Caki2 (cell line): Measurements from ENCODE around the gene LAMC3. TPM values are rescaled to one million over a fixed set of nuclear protein-coding genes. Genes with fewer than 3 reads are reported as not detected.

ENCODE experiments used
- DNase-seq: peaks from one replicate; pipeline ENCODE4 v3.0.0-alpha.2; 2015; ENCODE audit warnings: low read depth
- in situ Hi-C: cut with HindIII; loops from 2 replicates; pipeline ENCODE4 v1.10.0; 2016; ENCODE audit warnings: low sequenced_read_pairs, low pct_unique_long_range_greater_than_20kb, mixed read lengths
- total RNA-seq: library from RNA; depleted of rRNA; stranded (reverse); fragments of >200 nt; shearing (Covaris generic); gene quantifications from 2 replicates; pipeline ENCODE4 v1.2.3, GENCODE V29; 2014; ENCODE audit warnings: low replicate concordance

Gene LAMC3
- total RNA-seq, 1 experiment from 2014 or later = 15.2 TPM

DNA sequence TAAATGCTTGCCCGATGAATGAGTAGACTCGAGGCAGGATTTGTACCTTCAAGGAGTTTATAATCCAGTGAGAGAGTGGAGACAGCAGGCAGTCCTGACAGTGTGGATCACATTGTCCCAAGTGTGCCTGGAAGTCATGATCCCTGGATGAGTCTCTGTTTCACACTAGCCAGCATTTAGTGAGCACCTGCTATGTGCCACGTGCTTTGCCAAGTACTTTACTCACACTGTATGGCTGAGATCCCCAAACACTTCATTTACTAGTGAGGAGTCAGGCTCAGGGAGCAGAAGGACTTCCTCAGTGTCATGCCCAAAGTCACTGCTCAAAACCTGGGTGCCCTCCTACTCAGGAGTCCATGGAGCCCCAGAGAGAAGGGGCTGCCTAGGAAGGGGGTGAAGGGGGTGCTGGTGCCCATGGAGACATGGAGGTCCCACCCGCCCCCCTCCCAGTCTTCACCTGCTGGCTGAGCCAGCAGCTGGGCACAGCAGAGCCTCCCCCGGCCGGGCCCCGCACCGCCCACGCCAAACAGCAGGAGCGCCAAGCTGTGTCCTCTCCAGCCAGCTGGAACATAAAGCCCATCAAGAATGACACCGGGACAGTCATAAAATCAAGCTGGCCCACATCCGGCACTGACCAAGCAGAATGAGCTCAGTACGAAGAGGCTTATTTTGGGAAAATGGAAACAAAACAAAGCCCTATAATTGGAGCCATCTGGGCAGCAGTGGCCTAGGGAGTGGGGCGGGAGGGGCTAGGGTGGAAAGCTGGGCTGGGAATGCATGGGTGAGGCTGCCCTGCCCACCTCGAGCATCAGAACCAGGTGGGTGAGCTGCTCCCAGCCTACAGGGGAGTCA lies 10.6 kb downstream of the LAMC3 start:
- no peak for DNase-seq

DNA sequence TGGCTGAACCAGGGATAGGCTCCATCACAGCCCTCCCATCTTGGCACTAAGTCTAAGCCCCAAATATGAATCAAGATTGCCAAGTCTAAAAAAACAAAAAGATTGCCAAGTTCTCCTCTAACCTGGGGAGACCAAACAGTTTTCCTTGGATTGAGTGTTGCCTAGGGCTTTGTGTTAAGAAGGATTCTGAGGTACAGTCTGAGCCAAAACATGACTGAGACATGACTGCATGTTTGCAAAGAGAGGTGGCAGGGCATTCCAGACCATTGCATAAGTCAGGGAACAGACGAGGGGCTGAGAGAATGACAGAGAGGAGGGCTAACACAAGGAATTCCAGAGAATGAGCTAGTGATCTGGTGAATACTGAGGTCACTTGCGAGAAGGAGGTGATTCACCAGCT lies 11.4 kb downstream of the LAMC3 start:
- in situ Hi-C loops = no loop called here
- DNase-seq = no peak

More for the DNA sequence above, 10.6 kb downstream of the LAMC3 start:
- in situ Hi-C loops = no loop called here

DNA sequence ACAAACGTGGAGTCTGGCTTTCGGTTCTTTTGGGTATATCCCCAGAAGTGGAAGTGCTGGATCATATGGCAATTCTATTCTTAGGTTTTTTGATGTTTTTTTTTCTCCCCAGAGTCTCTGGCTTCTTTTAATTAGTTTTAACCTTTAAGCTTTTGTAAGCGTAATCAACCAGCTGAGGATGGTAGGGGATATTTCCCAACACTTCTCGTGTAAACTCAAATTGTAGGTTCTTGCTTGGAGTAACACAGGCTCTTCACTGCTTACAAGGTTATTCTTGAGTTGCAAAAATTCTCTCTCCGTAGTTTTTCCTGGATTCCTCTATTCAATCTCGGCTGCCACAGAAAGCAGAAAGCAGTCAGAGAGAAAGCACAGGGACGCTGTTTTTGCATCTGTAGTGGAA lies 11.9 kb downstream of the LAMC3 start:
- in situ Hi-C loops = no loop called here
- no peak for DNase-seq

DNA sequence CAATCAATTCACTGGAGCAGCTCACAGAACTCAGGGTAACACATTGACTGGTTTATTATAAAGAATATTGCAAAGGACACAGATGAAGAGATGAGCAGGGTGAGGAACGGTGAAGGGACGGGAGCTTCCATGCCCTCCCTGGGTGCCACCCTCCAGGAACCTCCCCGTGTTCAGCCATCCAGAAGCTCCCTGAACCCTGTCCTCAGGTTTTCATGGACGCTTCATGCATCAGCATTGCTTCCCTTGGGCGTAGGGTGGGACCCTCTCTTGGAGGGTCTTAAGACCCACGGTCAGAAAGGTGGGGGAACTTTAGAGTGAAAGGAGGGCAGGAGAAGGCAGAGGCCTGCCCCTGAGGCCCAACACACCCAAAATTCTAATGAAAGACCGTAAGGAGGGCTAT lies 12.8 kb downstream of the LAMC3 start:
- in situ Hi-C loops = no loop called here
- DNase-seq = no peak

DNA sequence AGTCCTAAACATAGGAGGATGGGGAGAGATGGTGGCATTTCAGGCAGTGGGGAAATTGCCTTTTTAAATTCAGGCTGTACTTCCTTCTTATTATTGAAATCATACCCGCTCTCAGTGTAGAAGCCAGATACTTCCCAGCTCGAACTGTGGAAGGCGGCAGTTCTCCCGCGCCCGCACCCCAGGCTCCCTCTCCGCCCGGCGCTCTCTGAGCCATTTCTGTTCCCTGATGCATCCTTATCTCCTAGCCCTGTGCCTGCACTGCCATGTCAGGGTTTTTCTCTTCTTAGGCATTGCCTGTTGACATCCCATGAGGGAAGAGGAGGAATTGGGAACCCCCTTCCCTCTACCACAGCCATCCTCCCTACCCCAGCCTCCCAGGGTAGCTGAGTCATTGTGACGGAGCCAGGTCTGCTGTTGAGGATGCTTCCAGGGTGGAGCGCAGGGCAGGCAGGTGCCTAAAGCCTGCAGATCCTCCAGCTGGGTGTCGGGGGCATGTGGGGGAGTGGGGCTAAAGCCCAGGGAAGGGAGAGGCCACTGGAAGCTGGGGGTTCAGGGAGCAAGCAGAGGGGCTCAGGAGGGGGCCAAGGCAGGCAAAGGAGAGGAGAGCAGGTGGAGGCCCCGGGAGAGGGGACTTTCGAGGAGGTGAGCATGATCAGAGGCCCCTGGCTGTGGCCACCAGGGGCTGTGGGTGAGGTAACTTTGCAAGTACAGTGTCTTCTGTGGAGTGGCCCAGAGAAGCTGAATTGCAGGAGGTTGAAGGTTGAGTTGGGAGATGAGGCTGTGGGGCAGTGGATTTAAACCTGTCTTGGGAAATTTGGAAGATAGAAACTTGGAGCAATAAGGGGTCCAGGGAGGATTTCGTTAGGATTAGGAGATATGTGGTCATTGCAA lies 16.2 kb downstream of the LAMC3 start:
- no peak for DNase-seq
- in situ Hi-C loops = no loop called here

DNA sequence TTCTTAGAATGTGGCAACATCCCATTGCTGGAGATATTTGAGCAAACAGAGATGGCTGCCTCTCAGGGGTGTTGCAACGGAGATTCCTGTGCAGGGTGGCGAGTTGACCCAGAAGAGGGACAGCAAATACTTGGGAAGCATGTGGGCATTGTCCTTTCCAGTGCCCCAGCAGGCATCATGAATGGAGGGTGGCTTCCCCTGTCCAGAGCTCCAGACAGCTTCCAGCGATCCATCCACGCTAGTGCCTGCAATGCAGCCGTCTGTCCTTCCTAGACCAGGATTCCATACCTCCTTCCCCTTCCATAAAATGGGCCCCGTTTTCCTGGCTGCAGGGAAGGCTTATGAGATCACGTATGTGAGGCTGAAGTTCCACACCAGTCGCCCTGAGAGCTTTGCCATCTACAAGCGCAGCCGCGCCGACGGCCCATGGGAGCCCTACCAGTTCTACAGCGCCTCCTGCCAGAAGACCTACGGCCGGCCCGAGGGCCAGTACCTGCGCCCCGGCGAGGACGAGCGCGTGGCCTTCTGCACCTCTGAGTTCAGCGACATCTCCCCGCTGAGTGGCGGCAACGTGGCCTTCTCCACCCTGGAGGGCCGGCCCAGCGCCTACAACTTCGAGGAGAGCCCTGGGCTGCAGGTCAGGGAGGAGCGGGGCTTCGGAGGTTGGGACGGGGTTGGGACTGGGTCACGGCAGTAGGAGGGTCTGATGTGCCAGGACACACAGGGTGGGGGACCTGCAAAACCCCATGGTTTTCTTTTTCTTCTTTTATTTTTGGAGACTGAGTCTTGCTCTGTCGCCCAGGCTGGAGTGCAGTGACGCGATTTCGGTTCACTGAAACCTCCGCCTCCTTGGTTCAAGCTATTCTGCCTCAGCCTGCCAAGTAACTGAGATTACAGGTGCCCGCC lies 17.2 kb downstream of the LAMC3 start:
- in situ Hi-C loops = no loop called here

DNA sequence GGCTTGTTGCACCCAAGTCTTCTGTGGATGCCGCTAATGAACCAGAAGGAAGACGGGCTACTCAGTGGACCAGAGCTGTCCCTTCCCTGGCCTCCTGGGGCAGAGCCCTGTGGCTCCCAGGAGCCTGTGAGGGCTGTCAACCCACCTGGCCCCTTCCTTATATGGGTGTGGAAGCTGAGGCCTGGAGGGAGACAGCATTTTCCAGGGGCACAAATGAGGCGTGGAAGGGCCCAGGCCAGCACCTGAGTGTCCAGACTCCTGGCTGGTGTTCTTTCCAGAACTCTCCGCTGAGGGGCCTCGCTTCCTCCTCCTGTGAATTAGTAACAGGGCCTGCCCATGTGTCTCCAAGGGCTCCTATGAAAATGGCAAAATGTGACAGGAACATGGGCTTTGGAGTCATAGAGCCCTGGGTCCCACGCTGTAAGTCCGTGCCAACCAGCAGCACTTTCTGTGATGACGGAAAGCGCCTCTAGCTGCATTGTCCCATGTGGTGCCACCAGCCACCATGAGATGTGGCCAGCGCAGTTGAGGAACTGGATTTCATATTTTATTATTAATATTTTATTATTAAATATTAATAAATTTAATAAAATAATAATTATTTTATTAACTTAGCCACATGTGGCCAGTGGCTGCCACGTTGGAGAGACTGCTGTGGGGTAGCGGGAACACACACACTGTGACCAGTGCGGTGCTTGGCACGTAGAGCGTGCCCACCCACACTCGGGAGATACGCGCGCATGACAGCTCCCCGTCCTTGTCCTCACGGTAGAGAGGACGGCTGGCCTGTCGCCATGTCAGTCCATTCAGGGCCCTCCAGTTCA lies 18.3 kb downstream of the LAMC3 start:
- no peak for DNase-seq
- in situ Hi-C loops = no loop called here

More for the DNA sequence above, 17.2 kb downstream of the LAMC3 start:
- no peak for DNase-seq

DNA sequence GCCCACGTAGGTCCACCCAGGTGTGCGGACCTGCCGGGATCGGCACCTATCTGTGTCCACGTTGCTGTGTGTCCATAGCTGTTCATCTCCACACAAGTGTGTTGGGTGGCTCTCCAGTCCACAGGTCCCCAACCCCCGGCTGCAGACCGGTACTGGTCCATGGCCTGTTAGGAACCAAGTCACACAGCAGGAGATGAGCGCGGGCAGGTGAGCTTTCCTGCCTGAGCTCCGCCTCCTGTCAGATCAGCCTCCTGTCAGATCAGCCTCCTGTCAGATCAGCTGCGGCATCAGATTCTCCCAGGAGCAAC lies 18.9 kb downstream of the LAMC3 start:
- no peak for DNase-seq
- in situ Hi-C loops = no loop called here

DNA sequence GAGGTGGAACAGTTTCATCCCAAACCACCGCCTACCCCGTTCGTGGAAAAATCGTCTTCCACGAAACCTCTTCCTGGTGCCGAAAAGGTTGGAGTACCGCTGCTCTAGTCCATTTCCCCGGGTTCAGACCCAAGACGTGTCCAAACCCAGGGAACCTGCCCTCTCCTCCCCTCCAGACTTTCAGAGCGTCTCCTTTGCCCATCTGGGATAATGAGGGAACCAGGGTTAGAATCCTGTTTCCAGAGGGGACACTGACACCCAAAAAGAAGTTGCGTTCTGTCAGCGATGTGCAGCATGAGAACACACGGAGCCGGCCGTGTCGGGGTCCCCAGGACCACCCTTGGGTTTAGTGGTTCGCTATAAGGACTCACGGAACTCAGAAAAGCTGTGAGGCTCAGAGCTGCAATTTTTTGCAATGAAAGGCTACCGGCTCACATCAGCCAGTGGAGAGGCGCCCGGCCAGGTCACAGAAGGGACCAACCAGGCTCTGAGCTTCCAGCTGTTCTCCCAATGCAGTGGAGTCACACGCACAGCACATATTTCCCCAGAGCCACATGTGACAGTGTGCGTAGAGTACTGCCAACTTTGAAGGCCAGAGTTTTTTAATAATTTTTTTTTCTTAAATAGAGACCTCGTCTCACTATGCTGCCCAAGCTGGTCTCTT lies 19.4 kb downstream of the LAMC3 start:
- in situ Hi-C loops = no loop called here
- no peak for DNase-seq

DNA sequence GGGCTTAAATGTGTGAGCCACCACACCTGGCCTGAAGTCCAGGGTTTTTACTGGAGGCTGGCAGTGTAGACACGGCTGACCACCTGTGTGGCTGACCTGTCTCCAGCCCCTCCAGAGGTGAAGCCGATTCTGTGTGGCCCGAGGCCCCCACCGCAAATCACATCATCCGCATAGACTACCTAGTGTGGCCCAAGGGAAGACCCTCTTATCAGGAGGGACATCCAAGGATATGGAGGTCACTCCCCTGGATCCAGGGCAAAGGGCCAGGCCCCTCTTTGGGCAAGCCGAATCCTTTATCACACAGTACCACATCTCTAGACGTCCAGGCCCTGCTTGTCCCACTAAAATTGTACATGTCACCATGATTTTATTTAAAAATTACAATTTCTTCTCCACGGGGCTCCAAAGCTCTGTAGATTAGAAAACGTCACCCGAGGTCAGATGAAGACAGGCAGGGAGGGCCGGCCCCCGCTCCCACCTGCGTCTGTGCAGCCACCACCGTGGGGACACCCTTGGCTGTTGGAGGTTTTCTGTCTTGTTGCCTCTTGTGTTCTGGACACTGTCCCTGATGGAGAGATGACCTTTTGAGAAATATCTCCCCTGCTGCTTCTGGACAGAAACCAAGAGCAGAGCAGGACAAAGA lies 20.1 kb downstream of the LAMC3 start:
- in situ Hi-C loops = no loop called here
- DNase-seq = no peak

DNA sequence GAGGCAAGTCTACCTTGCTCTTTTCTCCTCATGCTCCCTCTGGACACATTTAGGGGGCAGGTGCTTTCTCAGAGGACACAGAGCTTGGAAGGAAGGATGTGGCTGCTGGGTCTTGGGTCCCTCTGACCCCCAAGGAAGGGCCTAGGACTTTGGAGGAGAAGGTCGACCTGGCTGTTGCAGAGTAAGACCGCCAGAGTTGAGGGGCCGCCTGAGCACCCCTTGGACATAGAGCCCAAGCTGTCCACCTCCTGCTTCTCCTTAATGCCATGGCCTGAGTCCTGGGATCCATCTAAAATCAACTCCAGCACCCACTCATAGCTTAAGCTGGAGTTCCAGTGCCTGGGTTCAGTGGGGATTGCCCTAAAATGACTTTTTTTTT lies 20.6 kb downstream of the LAMC3 start:
- no peak for DNase-seq
- in situ Hi-C loops = no loop called here

DNA sequence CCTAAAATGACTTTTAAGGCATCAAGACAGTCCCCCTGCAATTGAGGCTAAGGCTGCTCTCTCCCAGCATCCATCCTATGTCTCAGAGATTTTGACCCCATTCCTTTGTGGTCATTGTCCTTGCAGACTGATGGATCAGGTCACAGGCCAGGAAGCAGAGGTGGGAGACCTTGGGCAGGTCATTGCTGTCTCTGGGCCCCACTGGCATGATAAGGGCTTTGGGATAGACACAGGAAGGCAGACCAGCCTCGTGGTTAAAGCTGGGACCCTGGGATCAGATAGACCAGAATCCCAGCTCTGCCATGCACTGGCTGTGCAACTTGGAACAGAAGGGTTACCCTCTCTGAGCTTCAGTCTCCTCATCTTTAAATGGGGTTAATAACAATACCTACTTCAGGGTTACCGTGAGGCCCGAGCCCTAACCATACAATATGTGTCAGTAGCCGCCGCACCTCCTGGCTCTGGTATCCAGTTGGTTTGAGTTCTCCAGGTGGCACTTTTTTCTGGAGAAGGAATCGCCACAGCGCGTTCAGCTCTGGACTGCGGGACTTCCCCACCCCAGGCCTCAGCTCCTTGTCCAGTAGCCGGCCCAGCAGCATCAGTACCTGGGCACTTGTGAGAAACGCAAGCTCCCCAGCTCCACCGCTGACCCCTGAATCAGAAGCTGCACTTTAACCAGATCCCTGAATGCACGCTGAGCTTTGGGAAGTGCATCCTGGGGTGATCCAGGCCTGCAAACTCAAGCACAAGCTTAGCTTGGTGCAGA lies 21.4 kb downstream of the LAMC3 start:
- in situ Hi-C loops = no loop called here
- DNase-seq = no peak

DNA sequence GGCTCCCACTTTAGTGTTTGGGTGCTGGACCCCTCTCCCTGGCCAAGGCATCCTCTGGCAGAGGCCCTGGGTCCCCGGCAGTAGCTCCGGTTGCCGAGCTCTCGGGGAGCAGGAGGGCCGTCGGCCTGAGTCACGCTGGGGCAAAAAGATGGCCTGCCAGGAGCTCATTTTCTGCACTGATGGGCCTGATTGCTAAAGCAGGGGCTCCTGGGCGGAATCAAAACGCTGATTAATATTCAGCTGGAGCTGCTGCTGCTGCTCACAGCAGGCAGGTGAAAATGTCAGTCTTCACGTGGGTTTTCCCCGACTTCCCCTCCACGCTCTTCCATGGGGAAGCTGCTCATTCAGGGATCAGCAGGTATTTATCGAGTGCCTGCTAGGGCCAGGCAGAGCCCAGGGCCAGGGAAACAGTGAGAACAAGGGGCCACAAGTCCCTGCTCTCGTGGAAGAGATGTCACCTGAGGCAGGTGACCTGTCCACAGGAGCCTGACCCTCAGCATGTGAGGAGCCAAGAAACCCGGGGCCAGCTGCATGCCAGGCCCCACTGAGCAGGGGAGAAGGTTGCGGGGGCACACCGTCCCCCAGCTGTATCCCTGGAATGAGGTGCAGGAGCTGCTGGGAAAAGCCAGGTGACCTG lies 22.1 kb downstream of the LAMC3 start:
- DNase-seq = no peak
- in situ Hi-C loops = no loop called here

DNA sequence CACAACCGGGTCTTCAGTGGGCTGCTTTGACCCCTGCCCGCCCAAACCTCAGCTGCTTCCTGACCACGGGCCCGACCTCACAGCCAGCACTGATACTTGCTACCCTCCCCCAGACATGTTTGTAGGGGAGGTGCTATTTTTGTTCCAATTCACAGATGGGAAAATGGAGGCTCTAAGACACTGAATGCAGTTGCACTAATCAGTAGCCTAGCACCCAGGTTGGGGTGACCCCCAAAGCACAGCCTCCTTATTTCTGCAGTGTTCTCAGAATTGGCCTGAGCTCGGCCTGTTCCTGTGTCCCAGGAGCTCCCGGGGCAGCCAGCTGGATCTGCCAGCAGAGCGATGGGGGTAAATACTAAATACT lies 22.6 kb downstream of the LAMC3 start:
- DNase-seq = no peak
- in situ Hi-C loops = no loop called here

DNA sequence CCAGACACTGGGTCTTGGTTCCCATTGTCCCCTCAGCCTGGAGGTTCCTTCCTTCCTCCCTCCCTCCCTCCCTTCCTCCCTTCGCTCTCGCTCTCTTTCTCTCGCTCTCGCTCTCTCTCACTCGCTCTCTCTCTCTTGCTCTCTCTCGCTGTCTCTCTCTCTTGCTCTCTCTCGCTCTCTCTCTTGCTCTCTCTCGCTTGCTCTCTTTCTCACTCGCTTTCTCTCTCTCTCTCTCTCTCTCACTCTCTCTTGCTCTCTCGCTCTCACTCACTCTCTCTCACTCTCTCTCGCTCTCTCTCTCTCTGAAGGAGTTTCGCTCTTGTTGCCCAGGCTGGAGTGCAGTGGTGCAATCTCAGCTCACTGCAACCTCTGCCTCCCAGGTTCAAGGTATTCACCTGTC lies 23.4 kb downstream of the LAMC3 start:
- in situ Hi-C loops = no loop called here
- DNase-seq = no peak
